NCI-H1105 (cell line): ENCODE results near the gene TRAPPC1.

Experiments used
- DNase-seq: peaks from one replicate; lab custom pipeline; 2025; lab: John Stamatoyannopoulos, UW

TRAPPC1 gene

GRCh38 chr17:7940743-7941142, 9.0 kb upstream of the TRAPPC1 start:
- DNase-seq, result no peak

GRCh38 chr17:7940034-7940433, 8.3 kb upstream of the TRAPPC1 start:
- no peak for DNase-seq

GRCh38 chr17:7935859-7936258, 4.1 kb upstream of the TRAPPC1 start:
- no peak for DNase-seq

- DNase-seq, result no peak
Observed at GRCh38 chr17:7932949-7933348, 1.2 kb upstream of the TRAPPC1 start.

- DNase-seq, result peak; percentile 2
Observed at GRCh38 chr17:7932483-7932891, 741 bp upstream of the TRAPPC1 start.

GRCh38 chr17:7930841-7931631, 710 bp downstream of the TRAPPC1 start:
- DNase-seq, result no peak

GRCh38 chr17:7929158-7930023, 2.4 kb downstream of the TRAPPC1 start, which contains the start of gene KCNAB3:
Gene KCNAB3, minus strand, starts transcription at chr17:7929856. Its CDS starts 421 bp downstream, at chr17:7929435.
- no peak for DNase-seq

GRCh38 chr17:7927596-7927995, 4.2 kb downstream of the TRAPPC1 start:
- no peak for DNase-seq

GRCh38 chr17:7922845-7923628, 8.7 kb downstream of the TRAPPC1 start:
- DNase-seq, result peak; percentile 88

- no peak for DNase-seq
Observed at GRCh38 chr17:7922269-7922844, 9.4 kb downstream of the TRAPPC1 start.

- DNase-seq, result no peak
Observed at GRCh38 chr17:7916808-7917207, 14.9 kb downstream of the TRAPPC1 start.

- DNase-seq, result no peak
Observed at GRCh38 chr17:7916385-7916682, 15.4 kb downstream of the TRAPPC1 start.

- peak; percentile 100 for DNase-seq
Observed at GRCh38 chr17:7915611-7916384, 15.9 kb downstream of the TRAPPC1 start, which contains the start of gene RNF227. Gene RNF227, minus strand, starts transcription at chr17:7916289. Its CDS starts 94 bp downstream, at chr17:7916195.

- DNase-seq, result peak; percentile 30
Observed at GRCh38 chr17:7915179-7915610, 16.6 kb downstream of the TRAPPC1 start.

- DNase-seq, result peak; percentile 37
Observed at GRCh38 chr17:7912927-7913524, 18.7 kb downstream of the TRAPPC1 start.

GRCh38 chr17:7911116-7911515, 20.6 kb downstream of the TRAPPC1 start:
- DNase-seq, result no peak

- no peak for DNase-seq
Observed at GRCh38 chr17:7910711-7911110, 21.0 kb downstream of the TRAPPC1 start.

- DNase-seq, result no peak
Observed at GRCh38 chr17:7910281-7910680, 21.5 kb downstream of the TRAPPC1 start.

- no peak for DNase-seq
Observed at GRCh38 chr17:7909089-7909488, 22.7 kb downstream of the TRAPPC1 start.
